Measurements from ENCODE around the gene ABCB9. TPM values are rescaled to one million over a fixed set of nuclear protein-coding genes. Genes with fewer than 3 reads are reported as not detected.

The ABCB9 gene
- total and polyA plus RNA-seq, 2 experiments from 2014 or later = 1.2 to 7.0 TPM

DNA sequence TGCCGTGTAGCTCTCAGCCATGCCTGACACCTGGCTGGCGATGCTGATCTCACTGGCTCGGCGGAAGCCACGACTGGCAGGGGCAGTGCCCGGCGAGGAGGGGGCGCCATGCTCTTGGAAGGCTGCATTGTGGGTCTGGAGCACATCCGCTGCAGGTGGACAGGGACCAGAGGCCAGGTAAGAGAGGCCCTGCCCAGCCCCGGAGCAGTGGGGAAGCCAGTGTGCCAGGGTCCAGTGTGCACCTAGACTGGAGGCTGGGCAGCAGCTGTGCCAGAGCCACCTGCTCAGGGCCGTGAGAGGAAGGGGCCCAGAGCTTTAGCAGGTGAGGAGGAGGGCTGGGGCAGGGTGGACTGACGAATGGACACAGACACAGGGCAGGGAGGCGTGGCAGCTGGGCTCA is 24.3 kb upstream of the ABCB9 start:
- Histone ChIP-seq H3K4me1 (ENCODE audit: insufficient read depth) (no peaks in the 10 kb centered on the region), H3K9me2 (ENCODE audit: insufficient read depth) (no peaks in the 10 kb centered on the region), H3K4me2 (no peak overlapping the region), H3F3A (replicated peaks; ENCODE audit: low read depth) (no peaks in the 10 kb centered on the region), H4K20me1 (replicated peaks; ENCODE audit: insufficient read depth) (no peaks in the 10 kb centered on the region), H3K27me3 (ENCODE audit: insufficient read depth) (no peaks in the 10 kb centered on the region), H3K4me3 (no peak overlapping the region), H3K79me2 (replicated peaks; ENCODE audit: insufficient read depth) (no peaks in the 10 kb centered on the region), H3K27ac (ENCODE audit: low read depth) (no peak overlapping the region), H3K36me3 (ENCODE audit: insufficient read depth) (no peaks in the 10 kb centered on the region), H2AFZ (no peak overlapping the region)
- H3K4me1 Mint-ChIP-seq = no peaks in the 10 kb centered on the region
- DNase-seq (ENCODE audit: low spot score) (no peak), ATAC-seq (no peak)
- peaks cover 3% of the 10 kb centered on the region for H3K27me3 Mint-ChIP-seq (ENCODE audit: insufficient read depth, low read depth, poor library complexity)
- no peak overlapping the region for H3K4me3 Mint-ChIP-seq
- H3K27ac Mint-ChIP-seq = no peak overlapping the region
- H3K36me3 Mint-ChIP-seq (ENCODE audit: low read depth) = no peaks in the 10 kb centered on the region
- TF ChIP-seq, protein P1, sequence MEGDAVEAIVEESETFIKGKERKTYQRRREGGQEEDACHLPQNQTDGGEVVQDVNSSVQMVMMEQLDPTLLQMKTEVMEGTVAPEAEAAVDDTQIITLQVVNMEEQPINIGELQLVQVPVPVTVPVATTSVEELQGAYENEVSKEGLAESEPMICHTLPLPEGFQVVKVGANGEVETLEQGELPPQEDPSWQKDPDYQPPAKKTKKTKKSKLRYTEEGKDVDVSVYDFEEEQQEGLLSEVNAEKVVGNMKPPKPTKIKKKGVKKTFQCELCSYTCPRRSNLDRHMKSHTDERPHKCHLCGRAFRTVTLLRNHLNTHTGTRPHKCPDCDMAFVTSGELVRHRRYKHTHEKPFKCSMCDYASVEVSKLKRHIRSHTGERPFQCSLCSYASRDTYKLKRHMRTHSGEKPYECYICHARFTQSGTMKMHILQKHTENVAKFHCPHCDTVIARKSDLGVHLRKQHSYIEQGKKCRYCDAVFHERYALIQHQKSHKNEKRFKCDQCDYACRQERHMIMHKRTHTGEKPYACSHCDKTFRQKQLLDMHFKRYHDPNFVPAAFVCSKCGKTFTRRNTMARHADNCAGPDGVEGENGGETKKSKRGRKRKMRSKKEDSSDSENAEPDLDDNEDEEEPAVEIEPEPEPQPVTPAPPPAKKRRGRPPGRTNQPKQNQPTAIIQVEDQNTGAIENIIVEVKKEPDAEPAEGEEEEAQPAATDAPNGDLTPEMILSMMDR (conservative IDR thresholded peaks at IDR 0.05; ENCODE audit: low read depth in 2 of 2) = no peak
- TF ChIP-seq, protein P2, sequence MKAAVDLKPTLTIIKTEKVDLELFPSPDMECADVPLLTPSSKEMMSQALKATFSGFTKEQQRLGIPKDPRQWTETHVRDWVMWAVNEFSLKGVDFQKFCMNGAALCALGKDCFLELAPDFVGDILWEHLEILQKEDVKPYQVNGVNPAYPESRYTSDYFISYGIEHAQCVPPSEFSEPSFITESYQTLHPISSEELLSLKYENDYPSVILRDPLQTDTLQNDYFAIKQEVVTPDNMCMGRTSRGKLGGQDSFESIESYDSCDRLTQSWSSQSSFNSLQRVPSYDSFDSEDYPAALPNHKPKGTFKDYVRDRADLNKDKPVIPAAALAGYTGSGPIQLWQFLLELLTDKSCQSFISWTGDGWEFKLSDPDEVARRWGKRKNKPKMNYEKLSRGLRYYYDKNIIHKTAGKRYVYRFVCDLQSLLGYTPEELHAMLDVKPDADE (IDR thresholded peaks at IDR 0.05) = no peak
- TF ChIP-seq, protein P3, sequence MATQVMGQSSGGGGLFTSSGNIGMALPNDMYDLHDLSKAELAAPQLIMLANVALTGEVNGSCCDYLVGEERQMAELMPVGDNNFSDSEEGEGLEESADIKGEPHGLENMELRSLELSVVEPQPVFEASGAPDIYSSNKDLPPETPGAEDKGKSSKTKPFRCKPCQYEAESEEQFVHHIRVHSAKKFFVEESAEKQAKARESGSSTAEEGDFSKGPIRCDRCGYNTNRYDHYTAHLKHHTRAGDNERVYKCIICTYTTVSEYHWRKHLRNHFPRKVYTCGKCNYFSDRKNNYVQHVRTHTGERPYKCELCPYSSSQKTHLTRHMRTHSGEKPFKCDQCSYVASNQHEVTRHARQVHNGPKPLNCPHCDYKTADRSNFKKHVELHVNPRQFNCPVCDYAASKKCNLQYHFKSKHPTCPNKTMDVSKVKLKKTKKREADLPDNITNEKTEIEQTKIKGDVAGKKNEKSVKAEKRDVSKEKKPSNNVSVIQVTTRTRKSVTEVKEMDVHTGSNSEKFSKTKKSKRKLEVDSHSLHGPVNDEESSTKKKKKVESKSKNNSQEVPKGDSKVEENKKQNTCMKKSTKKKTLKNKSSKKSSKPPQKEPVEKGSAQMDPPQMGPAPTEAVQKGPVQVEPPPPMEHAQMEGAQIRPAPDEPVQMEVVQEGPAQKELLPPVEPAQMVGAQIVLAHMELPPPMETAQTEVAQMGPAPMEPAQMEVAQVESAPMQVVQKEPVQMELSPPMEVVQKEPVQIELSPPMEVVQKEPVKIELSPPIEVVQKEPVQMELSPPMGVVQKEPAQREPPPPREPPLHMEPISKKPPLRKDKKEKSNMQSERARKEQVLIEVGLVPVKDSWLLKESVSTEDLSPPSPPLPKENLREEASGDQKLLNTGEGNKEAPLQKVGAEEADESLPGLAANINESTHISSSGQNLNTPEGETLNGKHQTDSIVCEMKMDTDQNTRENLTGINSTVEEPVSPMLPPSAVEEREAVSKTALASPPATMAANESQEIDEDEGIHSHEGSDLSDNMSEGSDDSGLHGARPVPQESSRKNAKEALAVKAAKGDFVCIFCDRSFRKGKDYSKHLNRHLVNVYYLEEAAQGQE (IDR thresholded peaks at IDR 0.05; ENCODE audit: unreplicated experiment) = no peak
- TF ChIP-seq JUNB (IDR thresholded peaks at IDR 0.05; ENCODE audit: unreplicated experiment) = no peak
- TF ChIP-seq ZNF331 (CRISPR knock-in tag; IDR thresholded peaks at IDR 0.05; ENCODE audit: low read depth) = no peak
- TF ChIP-seq, protein P4, sequence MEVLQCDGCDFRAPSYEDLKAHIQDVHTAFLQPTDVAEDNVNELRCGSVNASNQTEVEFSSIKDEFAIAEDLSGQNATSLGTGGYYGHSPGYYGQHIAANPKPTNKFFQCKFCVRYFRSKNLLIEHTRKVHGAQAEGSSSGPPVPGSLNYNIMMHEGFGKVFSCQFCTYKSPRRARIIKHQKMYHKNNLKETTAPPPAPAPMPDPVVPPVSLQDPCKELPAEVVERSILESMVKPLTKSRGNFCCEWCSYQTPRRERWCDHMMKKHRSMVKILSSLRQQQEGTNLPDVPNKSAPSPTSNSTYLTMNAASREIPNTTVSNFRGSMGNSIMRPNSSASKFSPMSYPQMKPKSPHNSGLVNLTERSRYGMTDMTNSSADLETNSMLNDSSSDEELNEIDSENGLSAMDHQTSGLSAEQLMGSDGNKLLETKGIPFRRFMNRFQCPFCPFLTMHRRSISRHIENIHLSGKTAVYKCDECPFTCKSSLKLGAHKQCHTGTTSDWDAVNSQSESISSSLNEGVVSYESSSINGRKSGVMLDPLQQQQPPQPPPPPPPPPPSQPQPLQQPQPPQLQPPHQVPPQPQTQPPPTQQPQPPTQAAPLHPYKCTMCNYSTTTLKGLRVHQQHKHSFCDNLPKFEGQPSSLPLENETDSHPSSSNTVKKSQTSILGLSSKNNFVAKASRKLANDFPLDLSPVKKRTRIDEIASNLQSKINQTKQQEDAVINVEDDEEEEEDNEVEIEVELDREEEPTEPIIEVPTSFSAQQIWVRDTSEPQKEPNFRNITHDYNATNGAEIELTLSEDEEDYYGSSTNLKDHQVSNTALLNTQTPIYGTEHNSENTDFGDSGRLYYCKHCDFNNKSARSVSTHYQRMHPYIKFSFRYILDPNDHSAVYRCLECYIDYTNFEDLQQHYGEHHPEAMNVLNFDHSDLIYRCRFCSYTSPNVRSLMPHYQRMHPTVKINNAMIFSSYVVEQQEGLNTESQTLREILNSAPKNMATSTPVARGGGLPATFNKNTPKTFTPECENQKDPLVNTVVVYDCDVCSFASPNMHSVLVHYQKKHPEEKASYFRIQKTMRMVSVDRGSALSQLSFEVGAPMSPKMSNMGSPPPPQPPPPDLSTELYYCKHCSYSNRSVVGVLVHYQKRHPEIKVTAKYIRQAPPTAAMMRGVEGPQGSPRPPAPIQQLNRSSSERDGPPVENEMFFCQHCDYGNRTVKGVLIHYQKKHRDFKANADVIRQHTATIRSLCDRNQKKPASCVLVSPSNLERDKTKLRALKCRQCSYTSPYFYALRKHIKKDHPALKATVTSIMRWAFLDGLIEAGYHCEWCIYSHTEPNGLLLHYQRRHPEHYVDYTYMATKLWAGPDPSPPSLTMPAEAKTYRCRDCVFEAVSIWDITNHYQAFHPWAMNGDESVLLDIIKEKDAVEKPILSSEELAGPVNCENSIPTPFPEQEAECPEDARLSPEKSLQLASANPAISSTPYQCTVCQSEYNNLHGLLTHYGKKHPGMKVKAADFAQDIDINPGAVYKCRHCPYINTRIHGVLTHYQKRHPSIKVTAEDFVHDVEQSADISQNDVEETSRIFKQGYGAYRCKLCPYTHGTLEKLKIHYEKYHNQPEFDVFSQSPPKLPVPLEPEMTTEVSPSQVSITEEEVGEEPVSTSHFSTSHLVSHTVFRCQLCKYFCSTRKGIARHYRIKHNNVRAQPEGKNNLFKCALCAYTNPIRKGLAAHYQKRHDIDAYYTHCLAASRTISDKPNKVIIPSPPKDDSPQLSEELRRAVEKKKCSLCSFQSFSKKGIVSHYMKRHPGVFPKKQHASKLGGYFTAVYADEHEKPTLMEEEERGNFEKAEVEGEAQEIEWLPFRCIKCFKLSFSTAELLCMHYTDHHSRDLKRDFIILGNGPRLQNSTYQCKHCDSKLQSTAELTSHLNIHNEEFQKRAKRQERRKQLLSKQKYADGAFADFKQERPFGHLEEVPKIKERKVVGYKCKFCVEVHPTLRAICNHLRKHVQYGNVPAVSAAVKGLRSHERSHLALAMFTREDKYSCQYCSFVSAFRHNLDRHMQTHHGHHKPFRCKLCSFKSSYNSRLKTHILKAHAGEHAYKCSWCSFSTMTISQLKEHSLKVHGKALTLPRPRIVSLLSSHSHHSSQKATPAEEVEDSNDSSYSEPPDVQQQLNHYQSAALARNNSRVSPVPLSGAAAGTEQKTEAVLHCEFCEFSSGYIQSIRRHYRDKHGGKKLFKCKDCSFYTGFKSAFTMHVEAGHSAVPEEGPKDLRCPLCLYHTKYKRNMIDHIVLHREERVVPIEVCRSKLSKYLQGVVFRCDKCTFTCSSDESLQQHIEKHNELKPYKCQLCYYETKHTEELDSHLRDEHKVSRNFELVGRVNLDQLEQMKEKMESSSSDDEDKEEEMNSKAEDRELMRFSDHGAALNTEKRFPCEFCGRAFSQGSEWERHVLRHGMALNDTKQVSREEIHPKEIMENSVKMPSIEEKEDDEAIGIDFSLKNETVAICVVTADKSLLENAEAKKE (CRISPR knock-in tag; IDR thresholded peaks at IDR 0.05) = no peak
- TF ChIP-seq POLR2AphosphoS5 (IDR thresholded peaks at IDR 0.05; ENCODE audit: low read depth) = no peak
- no peak for TF ChIP-seq EZH2phosphoT487 (IDR thresholded peaks at IDR 0.05; ENCODE audit: unreplicated experiment)
- no peak for TF ChIP-seq EZH2 (IDR thresholded peaks at IDR 0.05; ENCODE audit: low read depth, unreplicated experiment)
- no peak for TF ChIP-seq STAT1 (IDR thresholded peaks at IDR 0.05; ENCODE audit: unreplicated experiment)
- TF ChIP-seq ZNF114 (CRISPR knock-in tag; IDR thresholded peaks at IDR 0.05) = no peak
- no peak for TF ChIP-seq NANOG (IDR thresholded peaks at IDR 0.05; ENCODE audit: borderline replicate concordance)
- no peak for TF ChIP-seq CREB1 (CRISPR knock-in tag; IDR thresholded peaks at IDR 0.05; ENCODE audit: low read depth)
- H3K9me3 Mint-ChIP-seq = no peaks in the 10 kb centered on the region
